HG02943 (cell line): ENCODE results near the gene SH3BGR.
A peak's percentile ranks its signal among the peaks of the same experiment; 100 is the strongest.
"Not testable (repeated sequence)": the region's sequence is repeated elsewhere in the genome, so short reads cannot be mapped to it uniquely, and the experiment has no call there.

Experiments
- ATAC-seq: cut with Tn5 transposase; IDR thresholded peaks from one replicate; pipeline ENCODE4 v1.9.1; 2021; ENCODE audit warnings: mild to moderate bottlenecking, low read depth, moderate library complexity; ENCODE audit not compliant: unreplicated experiment

The SH3BGR gene

GRCh38 chr21:39451332-39452206 is at the start of gene SH3BGR:
TSS of gene SH3BGR (plus strand) at chr21:39451970. CDS start at chr21:39452097, 127 bp downstream.
- ATAC-seq, result no peak

- no peak for ATAC-seq
Measured at GRCh38 chr21:39406065-39406464, 45.7 kb upstream of the SH3BGR start.

DNA sequence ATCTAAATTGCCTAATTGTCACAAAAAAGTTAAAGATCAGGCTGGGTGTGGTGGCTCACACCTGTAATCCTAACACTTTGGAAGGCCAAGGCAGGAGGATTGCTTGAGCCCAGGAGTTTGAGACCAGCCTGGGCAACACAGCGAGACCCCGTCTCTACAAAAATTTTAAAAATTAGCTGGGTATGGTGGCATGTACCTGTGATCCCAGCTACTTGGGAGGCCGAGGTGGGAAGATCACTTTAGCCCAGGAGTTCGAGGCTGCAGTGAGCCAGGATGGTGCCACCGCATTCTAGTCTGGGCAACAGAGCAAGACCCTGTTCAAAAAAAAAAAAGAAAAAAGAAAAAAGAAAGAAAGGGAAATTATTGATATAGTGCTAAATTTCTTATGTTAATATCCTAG is 32.6 kb upstream of the SH3BGR start:
- ATAC-seq, result not testable (repeated sequence)

- ATAC-seq, result no peak
Measured at GRCh38 chr21:39422527-39423241, 29.1 kb upstream of the SH3BGR start.

DNA sequence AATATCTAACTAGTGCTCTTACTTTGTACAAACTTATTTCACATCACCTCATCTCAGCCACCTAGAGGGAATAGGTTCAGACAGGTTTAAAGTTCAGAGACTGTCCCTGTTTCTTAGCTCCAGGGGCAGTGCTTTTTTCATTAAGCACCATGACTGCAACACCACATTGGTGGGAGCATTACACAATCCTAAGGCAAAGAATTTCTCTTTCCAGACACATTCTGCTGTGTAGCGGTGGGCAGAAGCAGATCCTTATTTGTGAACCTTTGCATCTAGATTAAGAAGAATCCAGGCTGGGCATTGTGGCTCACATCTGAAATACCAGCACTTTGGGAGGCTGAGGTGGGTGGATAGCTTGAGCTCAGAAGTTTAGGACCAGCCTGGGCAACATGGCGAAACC is 22.3 kb upstream of the SH3BGR start:
- ATAC-seq, result no peak

- ATAC-seq, result no peak
Measured at GRCh38 chr21:39430016-39430415, 21.8 kb upstream of the SH3BGR start.

GRCh38 chr21:39430457-39430856 is 21.3 kb upstream of the SH3BGR start:
- no peak for ATAC-seq

DNA sequence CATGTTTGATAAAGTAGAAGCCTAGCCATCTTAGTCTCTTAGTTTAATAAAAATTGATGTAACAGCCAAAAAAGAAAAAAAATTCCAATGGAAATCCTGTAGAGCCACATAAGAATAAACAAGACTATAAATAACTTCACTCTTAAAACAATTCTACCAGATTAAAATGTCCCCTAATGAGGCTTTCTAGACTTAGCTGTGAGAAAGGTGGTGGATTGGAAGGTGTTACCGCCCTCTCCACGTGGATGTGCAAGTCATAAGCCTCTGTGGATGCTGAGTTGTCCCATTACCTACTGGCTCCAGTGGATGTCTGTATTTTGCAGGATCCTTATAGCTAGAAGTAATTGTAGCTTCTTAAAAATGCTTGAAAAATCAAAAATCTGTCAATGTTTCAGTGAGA is 20.8 kb upstream of the SH3BGR start:
- no peak for ATAC-seq

- ATAC-seq, result no peak
Measured at GRCh38 chr21:39434950-39435349, 16.8 kb upstream of the SH3BGR start.

- no peak for ATAC-seq
Measured at GRCh38 chr21:39439232-39439631, 12.5 kb upstream of the SH3BGR start.

DNA sequence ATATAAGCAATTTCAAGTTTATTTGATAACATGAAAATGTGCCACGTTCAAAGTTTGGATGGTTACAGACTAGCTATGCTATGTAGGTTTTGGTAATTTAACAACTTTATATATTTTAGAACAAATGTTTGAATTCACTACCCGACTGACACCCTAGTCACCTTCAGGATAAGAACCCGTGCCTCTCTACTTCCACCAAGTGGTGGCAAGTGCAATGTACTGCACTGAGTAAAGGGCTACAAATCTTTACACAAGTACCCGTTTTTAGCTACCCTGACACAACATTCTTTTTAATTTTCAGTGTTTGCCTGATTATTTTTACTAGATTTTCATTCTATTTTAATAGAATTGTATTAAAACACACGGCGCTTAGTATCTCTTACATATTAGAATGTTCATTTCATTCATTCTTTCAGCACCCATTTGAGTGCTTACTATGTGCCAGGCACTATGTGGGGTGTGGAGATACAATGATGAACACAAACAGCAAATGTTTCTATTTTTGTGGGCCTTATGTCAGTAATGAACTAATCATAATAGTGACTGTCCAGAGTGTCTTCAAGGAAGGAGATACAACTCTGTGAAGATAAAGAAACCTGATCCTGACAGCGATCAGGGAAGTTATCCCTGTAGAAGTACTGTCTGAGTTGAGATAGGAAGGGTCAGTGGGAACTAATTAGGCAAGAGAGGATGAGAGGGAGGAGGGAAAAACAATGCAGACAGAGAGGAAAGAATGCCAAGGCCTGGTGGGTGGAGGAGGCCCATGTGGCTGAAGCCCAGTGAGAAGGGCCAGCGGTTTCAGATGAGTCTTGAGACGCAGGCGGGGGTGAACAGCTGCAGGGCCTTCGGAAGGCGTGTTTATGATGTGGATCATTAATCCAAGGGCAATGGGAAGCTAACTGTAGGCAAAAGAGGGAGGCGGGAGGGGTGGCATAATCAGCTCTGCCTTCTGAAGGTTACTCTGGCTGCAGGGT is 10.0 kb upstream of the SH3BGR start:
- ATAC-seq, result no peak

GRCh38 chr21:39444421-39445180 is 7.2 kb upstream of the SH3BGR start:
- peak; percentile 6 for ATAC-seq

DNA sequence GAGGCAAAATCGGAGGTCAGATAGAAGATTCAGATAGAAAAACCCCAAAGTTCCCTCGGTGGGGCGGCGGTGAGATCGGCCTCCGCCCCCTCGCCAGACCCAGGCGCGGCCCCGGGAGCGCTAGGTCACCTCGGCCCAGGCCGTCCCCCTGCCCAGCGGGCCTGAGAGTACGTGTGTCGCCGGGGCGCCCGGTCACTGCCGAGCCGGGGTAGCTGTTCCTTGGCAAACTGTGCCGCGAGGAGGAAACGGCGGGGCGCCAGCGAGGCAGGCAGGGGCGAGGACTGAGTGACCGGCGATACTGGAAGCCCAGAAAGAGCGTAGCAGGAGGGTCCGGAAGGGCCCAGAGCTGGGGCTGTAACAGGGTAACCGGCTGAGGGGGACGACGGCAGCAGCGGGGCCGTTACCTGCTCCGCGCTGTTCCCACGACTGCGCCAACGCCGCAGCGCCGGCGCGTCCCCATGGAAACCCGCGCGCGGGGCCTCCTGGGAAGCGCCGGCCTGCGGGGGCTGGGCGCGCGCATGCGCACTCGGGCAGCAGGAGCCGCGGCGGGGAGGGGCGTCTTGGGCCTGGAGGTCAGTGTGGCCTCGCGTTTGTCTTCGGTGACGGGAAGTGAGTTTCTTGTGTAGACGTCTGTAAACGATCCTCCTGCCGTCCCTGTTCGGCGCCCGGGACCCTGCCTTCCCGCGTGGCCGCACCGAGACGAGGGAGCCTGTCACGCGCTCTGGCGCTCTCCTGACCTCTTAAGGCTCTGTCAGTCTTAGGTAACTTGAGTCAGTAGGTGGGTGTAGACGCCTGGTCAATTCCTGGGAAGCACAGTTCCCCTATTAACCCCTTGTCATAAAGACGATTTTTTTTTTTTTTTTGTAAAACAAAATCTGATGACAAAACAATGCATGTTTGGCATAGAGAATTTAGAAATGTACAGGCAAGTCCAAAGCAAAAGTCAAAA is 6.2 kb upstream of the SH3BGR start, which contains the start of gene LCA5L:
Gene LCA5L, minus strand, starts transcription at position 458 of the 949 bp plus-strand sequence. CDS start 17,285 bp downstream, outside the sequence.
- ATAC-seq, result peak; percentile 86

- no peak for ATAC-seq
Measured at GRCh38 chr21:39447264-39447663, 4.5 kb upstream of the SH3BGR start.

GRCh38 chr21:39452207-39452969 is 618 bp downstream of the SH3BGR start:
- ATAC-seq, result no peak

DNA sequence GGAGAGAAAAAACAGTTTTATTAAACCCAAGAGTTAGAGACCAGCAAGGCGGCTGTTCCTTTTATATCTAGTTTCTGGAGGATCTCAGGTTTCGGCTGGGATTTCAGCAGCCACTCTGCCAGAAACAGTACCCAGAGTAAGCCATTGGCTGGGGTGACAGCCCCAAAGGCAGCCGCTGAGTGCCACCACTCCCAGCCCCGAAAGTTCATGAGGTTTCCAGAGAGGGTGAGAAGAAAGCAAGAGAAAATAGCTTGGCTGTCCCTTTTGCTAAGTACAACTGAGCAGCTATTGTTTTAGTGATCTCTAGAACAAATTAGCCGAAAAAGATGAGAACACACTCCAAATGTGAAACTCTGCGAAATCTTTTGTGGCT is 1.2 kb downstream of the SH3BGR start:
- no peak for ATAC-seq

DNA sequence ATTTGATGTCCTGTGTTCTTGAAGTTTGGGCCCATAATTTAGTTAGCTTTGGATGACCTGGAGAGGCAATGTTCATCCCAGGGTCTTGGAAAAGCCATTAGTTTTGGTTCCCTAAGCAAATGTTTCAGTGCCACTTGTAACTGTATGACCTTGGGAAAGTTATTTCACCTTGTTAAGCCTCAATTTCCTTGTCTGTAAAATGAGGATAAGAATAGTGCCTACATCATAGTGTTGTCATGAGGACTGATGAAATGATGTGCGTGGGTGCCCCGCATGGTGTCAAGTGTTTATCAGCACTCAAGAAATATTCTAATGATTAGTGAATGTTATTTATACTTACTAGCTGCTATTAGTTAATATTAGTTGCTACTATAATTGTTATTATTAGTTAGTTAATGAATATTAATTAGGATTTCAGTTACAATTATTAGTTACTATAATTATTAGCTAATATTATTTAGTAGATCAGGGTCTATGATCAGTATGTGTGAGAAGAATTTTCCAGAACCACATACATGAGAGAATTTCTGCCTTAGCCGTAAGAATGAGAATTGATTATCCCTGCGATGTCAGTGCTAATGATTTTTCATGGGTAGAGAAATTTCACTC is 1.9 kb downstream of the SH3BGR start:
- ATAC-seq, result no peak
